HEK293 (cell line): ENCODE measurements around the gene ALPG.
"Not testable (repeated sequence)": the region's sequence is repeated elsewhere in the genome, so short reads cannot be mapped to it uniquely, and the experiment has no call there.

ENCODE experiments used
- CTCF ChIA-PET: fragments of 350-600 bp; formaldehyde crosslinking; extraction: SDS; loops from one replicate; lab custom pipeline; 2021; ENCODE audit warnings: antibody characterized with exemption; lab: Yijun Ruan, JAX
- POLR2A ChIA-PET: fragments of 300-600 bp; formaldehyde crosslinking; extraction: SDS; loops from one replicate; lab custom pipeline; 2020; ENCODE audit warnings: antibody characterized with exemption, inconsistent platforms; lab: Yijun Ruan, JAX
- H3K27ac ChIP-seq: fragments of 200-500 bp; sonication (Bioruptor generic); 2 replicates; pipeline ENCODE4 v1.5.1; 2014; ENCODE audit warnings: low read depth, low read length, control low read depth, inconsistent platforms; ENCODE audit errors: extremely low read depth
- H3K36me3 ChIP-seq, 2 experiments: fragments of 200-500 bp in 1 of 2; sonication (Bioruptor generic) in 1 of 2; 1 replicate in 1 of 2; 2 replicates in 1 of 2; pipeline ENCODE4 v1.5.1; 2014 to 2017; ENCODE audit warnings: inconsistent platforms in 2 of 2, low read length in 2 of 2; ENCODE audit not compliant: control insufficient read depth in 2 of 2, insufficient read depth in 1 of 2
- H3K4me1 ChIP-seq: fragments of 200-500 bp; sonication (Bioruptor generic); 2 replicates; pipeline ENCODE4 v1.5.1; 2014; ENCODE audit warnings: mild to moderate bottlenecking, low read length, inconsistent platforms; ENCODE audit not compliant: control insufficient read depth, insufficient read depth
- H3K4me3 ChIP-seq: 2 replicates; pipeline ENCODE4 v1.5.1; 2011; ENCODE audit warnings: low read depth, mild to moderate bottlenecking, control low read depth, low read length, moderate library complexity
- H3K9me3 ChIP-seq: fragments of 200-500 bp; sonication (Bioruptor generic); 2 replicates; pipeline ENCODE4 v1.5.1; 2014; ENCODE audit warnings: low read depth, low read length, inconsistent platforms; ENCODE audit not compliant: control insufficient read depth, insufficient read depth
- FEZF1 ChIP-seq: fragments of 450-650 bp; formaldehyde crosslinking; IDR thresholded peaks from 2 replicates; pipeline ENCODE4 v1.5.1; 2016; ENCODE audit warnings: missing biosample characterization, missing genetic modification characterization
- GLIS2 ChIP-seq: fragments of 450-650 bp; formaldehyde crosslinking; IDR thresholded peaks from 2 replicates; pipeline ENCODE4 v1.5.1; 2016; ENCODE audit warnings: missing biosample characterization, missing genetic modification characterization
- HIC1 ChIP-seq: fragments of 450-650 bp; formaldehyde crosslinking; IDR thresholded peaks from 2 replicates; pipeline ENCODE4 v1.5.1; 2016; ENCODE audit warnings: missing biosample characterization, missing genetic modification characterization
- KLF16 ChIP-seq: fragments of 450-650 bp; formaldehyde crosslinking; IDR thresholded peaks from 2 replicates; pipeline ENCODE4 v1.5.1; 2017; ENCODE audit warnings: missing biosample characterization, missing genetic modification characterization
- SETDB1 ChIP-seq: IDR thresholded peaks from one replicate; pipeline ENCODE4 v1.6.1; 2017; ENCODE audit warnings: mild to moderate bottlenecking, low read length, moderate library complexity, mixed read lengths; ENCODE audit not compliant: insufficient read length
- ZBTB21 ChIP-seq: fragments of 450-650 bp; formaldehyde crosslinking; IDR thresholded peaks from 2 replicates; pipeline ENCODE4 v1.5.1; 2017; ENCODE audit warnings: missing biosample characterization, missing genetic modification characterization
- ZBTB7A ChIP-seq: fragments of 450-650 bp; formaldehyde crosslinking; IDR thresholded peaks from 2 replicates; pipeline ENCODE4 v1.5.1; 2016; ENCODE audit warnings: low read depth, missing biosample characterization, missing genetic modification characterization
- ZFP69B ChIP-seq: fragments of 450-650 bp; formaldehyde crosslinking; IDR thresholded peaks from 2 replicates; pipeline ENCODE4 v1.5.1; 2016; ENCODE audit warnings: missing biosample characterization, missing genetic modification characterization
- ZNF10 ChIP-seq: fragments of 450-650 bp; formaldehyde crosslinking; IDR thresholded peaks from 2 replicates; pipeline ENCODE4 v1.5.1; 2017; ENCODE audit warnings: missing biosample characterization, missing genetic modification characterization
- ZNF16 ChIP-seq: fragments of 450-650 bp; formaldehyde crosslinking; IDR thresholded peaks from 2 replicates; pipeline ENCODE4 v1.5.1; 2016; ENCODE audit warnings: low read depth, missing biosample characterization, missing genetic modification characterization
- ZNF248 ChIP-seq: fragments of 450-650 bp; formaldehyde crosslinking; IDR thresholded peaks from 2 replicates; pipeline ENCODE4 v1.5.1; 2017; ENCODE audit warnings: missing biosample characterization, missing genetic modification characterization
- ZNF274 ChIP-seq, 2 experiments: fragments of 200-500 bp in 1 of 2; fragments of 450-650 bp in 1 of 2; sonication (Bioruptor generic) in 1 of 2; formaldehyde crosslinking in 1 of 2; IDR thresholded peaks; 2 replicates each; pipeline versions ENCODE4 v1.5.1 to v1.6.1; 2014 to 2016; ENCODE audit warnings: borderline replicate concordance in 1 of 2, inconsistent platforms in 1 of 2, low read length in 1 of 2, missing biosample characterization in 1 of 2, missing genetic modification characterization in 1 of 2
- ZNF354C ChIP-seq: fragments of 450-650 bp; formaldehyde crosslinking; IDR thresholded peaks from 2 replicates; pipeline ENCODE4 v1.5.1; 2016; ENCODE audit warnings: missing biosample characterization, missing genetic modification characterization, low read depth, borderline replicate concordance
- ZNF473 ChIP-seq: fragments of 450-650 bp; formaldehyde crosslinking; IDR thresholded peaks from 2 replicates; pipeline ENCODE4 v1.5.1; 2017; ENCODE audit warnings: missing biosample characterization, missing genetic modification characterization
- ZNF600 ChIP-seq: fragments of 450-650 bp; formaldehyde crosslinking; IDR thresholded peaks from 2 replicates; pipeline ENCODE4 v1.5.1; 2016; ENCODE audit warnings: missing biosample characterization, missing genetic modification characterization
- ZNF629 ChIP-seq: fragments of 450-650 bp; formaldehyde crosslinking; IDR thresholded peaks from 2 replicates; pipeline ENCODE4 v1.5.1; 2017; ENCODE audit warnings: missing biosample characterization, missing genetic modification characterization
- ZNF639 ChIP-seq: fragments of 450-650 bp; formaldehyde crosslinking; IDR thresholded peaks from 2 replicates; pipeline ENCODE4 v1.5.1; 2016; ENCODE audit warnings: missing biosample characterization, missing genetic modification characterization
- ZNF837 ChIP-seq: fragments of 450-650 bp; formaldehyde crosslinking; IDR thresholded peaks from 2 replicates; pipeline ENCODE4 v1.5.1; 2016; ENCODE audit warnings: missing biosample characterization, missing genetic modification characterization
- TF ChIP-seq, protein P1 (sequence below): sonication (generic); formaldehyde crosslinking; IDR thresholded peaks from 2 replicates; pipeline ENCODE4 v1.8.1; 2022; ENCODE audit warnings: mild to moderate bottlenecking, moderate library complexity, missing genetic modification reagents

ALPG gene

DNA sequence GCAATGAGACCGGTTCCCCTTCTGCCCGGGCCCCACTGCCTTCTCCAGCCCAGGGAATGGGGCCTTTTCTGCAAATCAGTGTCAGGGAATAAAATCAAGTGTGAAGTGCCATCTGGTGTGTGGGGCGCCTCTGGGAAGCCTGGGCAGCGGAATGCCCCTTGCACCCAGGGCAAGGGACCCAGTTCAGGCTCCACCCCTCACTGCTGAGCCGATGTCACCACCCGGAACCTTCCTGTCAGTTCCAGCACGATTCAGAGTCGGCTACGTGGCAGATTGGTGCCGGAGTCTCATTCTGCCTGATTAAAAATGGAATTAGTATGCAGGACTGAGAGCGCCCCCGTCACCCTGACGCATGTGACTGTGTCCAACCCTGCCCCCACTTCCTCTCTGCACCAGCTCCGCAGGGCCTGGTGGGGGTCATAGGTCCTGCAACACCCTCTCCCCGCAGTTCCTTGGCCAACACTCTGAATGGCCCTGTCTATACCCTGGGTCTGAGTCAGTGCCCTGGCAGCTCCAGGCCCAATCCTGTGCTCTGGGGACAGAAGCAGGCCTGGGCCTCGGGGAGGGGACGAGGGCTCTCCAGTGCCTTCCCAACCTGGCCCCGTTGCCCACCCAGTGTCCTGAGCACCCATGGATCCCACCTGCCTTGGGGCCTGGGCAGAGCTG lies 41.1 kb downstream of the ALPG start:
- ChIA-PET CTCF (interaction anchor here (0.7 to 4.0 kb wide), 9 partner anchors 13 to 178 kb away, joined by 3 to 77 read pairs (median 7); partner anchors contain the start of gene PRSS56), POLR2A (interaction anchor here (0.6 kb wide), 1 partner anchor 530 kb away, joined by 6 read pairs; no protein-coding TSS in a partner anchor)
- H3K9me3 ChIP-seq: no peaks in the 10 kb centered on the region
- no peak overlapping the region for H3K4me3 ChIP-seq
- H3K27ac ChIP-seq: no peak overlapping the region
- H3K4me1 ChIP-seq: no peaks in the 10 kb centered on the region
- no peaks in the 10 kb centered on the region for H3K36me3 ChIP-seq
- TF ChIP-seq ZNF354C (tag by site-specific recombination) (no peak), ZNF16 (tag by site-specific recombination) (no peak), ZNF248 (tag by site-specific recombination) (no peak), ZNF629 (tag by site-specific recombination) (no peak)

- no peaks in the 10 kb centered on the region for H3K4me1 ChIP-seq
Observed at GRCh38 chr2:232448304-232448690, 41.7 kb downstream of the ALPG start.

GRCh38 chr2:232449964-232450363 lies 43.3 kb downstream of the ALPG start:
- CTCF ChIA-PET: interaction anchor here (4.0 kb wide), 1 partner anchor 72 kb away, joined by 77 read pairs; the partner anchor contains the start of gene PRSS56

More at GRCh38 chr2:232448304-232448690, 41.7 kb downstream of the ALPG start:
- Histone ChIP-seq H3K36me3 (no peaks in the 10 kb centered on the region), H3K27ac (no peak overlapping the region), H3K9me3 (no peaks in the 10 kb centered on the region), H3K4me3 (no peak overlapping the region)
- TF ChIP-seq ZNF600 (tag by site-specific recombination): 0 out of 2 replicates have a peak, but pooled peaks have one; percentile 19
- no peak for TF ChIP-seq SETDB1
- ChIA-PET CTCF (interaction anchor here (2.3 to 4.0 kb wide), 4 partner anchors 26 to 74 kb away, joined by 7 to 77 read pairs (median 10); partner anchors contain the start of gene PRSS56), POLR2A (interaction anchor here (0.6 kb wide), 1 partner anchor 531 kb away, joined by 6 read pairs; no protein-coding TSS in a partner anchor)

GRCh38 chr2:232451645-232452044 lies 45.0 kb downstream of the ALPG start:
- CTCF ChIA-PET: interaction anchor here (0.8 to 1.2 kb wide), 2 partner anchors 15 to 70 kb away, joined by 3 read pairs; no protein-coding TSS in a partner anchor
- H3K36me3 ChIP-seq, H3K4me3 ChIP-seq, H3K27ac ChIP-seq, POLR2A ChIA-PET, H3K4me1 ChIP-seq, H3K9me3 ChIP-seq: not testable (repeated sequence)

More at GRCh38 chr2:232449964-232450363, 43.3 kb downstream of the ALPG start:
- H3K4me1 ChIP-seq: no peaks in the 10 kb centered on the region
- POLR2A ChIA-PET: no interaction called here
- no peak for TF ChIP-seq KLF16 (tag by site-specific recombination)
- TF ChIP-seq ZNF639: no peak
- no peak for TF ChIP-seq ZBTB21 (tag by site-specific recombination)
- TF ChIP-seq ZNF837 (tag by site-specific recombination): no peak
- TF ChIP-seq, all 188 proteins: peak for 0
- H3K4me3 ChIP-seq: no peak overlapping the region
- H3K9me3 ChIP-seq: no peaks in the 10 kb centered on the region
- H3K36me3 ChIP-seq: no peaks in the 10 kb centered on the region
- no peak overlapping the region for H3K27ac ChIP-seq

DNA sequence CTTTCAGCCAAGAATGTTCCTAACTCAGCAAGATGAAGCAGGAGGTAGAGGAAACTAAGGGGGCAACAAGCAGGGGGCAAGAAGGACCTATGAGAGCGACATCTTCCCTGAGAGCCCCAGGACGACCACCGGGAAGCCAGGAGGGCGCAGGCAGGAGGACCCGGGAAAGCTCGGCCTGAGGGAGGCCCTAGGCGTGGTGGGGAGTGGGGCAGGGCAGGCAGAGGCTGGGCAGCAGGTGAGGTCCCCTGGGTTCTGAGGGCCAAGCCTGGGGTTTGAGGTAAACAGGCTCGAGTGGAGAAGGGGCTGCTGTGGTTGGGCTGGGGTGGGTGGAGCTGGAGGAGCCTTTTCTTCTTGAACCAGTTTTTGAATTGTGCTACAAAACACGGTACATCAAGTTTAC lies 48.0 kb downstream of the ALPG start:
- CTCF ChIA-PET: no interaction called here
- TF ChIP-seq ZNF10 (tag by site-specific recombination) (no peak), GLIS2 (tag by site-specific recombination) (no peak), HIC1 (no peak), ZNF274 (IDR thresholded peaks at IDR 0.05; ENCODE audit: low read length) (no peak), ZNF274 (tag by site-specific recombination; IDR thresholded peaks at IDR 0.05; ENCODE audit: borderline replicate concordance) (no peak), ZFP69B (tag by site-specific recombination) (no peak), ZBTB7A (tag by site-specific recombination) (no peak), FEZF1 (tag by site-specific recombination) (no peak), ZNF473 (tag by site-specific recombination) (no peak)
- TF ChIP-seq, protein P1, sequence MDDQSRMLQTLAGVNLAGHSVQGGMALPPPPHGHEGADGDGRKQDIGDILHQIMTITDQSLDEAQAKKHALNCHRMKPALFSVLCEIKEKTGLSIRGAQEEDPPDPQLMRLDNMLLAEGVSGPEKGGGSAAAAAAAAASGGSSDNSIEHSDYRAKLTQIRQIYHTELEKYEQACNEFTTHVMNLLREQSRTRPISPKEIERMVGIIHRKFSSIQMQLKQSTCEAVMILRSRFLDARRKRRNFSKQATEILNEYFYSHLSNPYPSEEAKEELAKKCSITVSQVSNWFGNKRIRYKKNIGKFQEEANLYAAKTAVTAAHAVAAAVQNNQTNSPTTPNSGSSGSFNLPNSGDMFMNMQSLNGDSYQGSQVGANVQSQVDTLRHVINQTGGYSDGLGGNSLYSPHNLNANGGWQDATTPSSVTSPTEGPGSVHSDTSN: no peak

More for the DNA sequence above, 48.0 kb downstream of the ALPG start:
- H3K4me1 ChIP-seq: no peaks in the 10 kb centered on the region
- no peak overlapping the region for H3K4me3 ChIP-seq
- POLR2A ChIA-PET: no interaction called here
- no peaks in the 10 kb centered on the region for H3K36me3 ChIP-seq
- H3K27ac ChIP-seq: no peak overlapping the region
- H3K9me3 ChIP-seq: no peaks in the 10 kb centered on the region
